IMR-90 (cell line): ENCODE data around the gene EVA1C. TPM values are rescaled to one million over a fixed set of nuclear protein-coding genes. Genes with fewer than 3 reads are reported as not detected.

Experiments
- ATAC-seq: fragments of 200-7000 bp; cut with Tn5 transposase; 2 replicates; pipeline ENCODE4 v1.9.1; 2020; ENCODE audit warnings: low read depth, mild to moderate bottlenecking, moderate library complexity
- BruUV-seq: library from RNA; stranded (reverse); fragments of 400-500 nt; replicated peaks from 2 replicates; lab custom pipeline; 2021; lab: Mats Ljungman, UMichigan
- CTCF ChIA-PET: fragments of 300-600 bp; formaldehyde crosslinking; extraction: SDS; loops from one replicate; lab custom pipeline; 2021; ENCODE audit warnings: antibody characterized with exemption; lab: Yijun Ruan, JAX
- POLR2A ChIA-PET: fragments of 300-600 bp; sonication (Branson Sonifier 250); formaldehyde crosslinking; loops from one replicate; lab custom pipeline; 2022; ENCODE audit warnings: antibody characterized with exemption; ENCODE audit not compliant: unreplicated experiment; lab: Charles Lee
- DNase-seq: peaks from one replicate; pipeline ENCODE4 v3.0.0; 2013
- H2AFZ ChIP-seq: replicated peaks from 2 replicates; pipeline ENCODE3; 2013; ENCODE audit warnings: low read length, mild to moderate bottlenecking; ENCODE audit not compliant: poor library complexity
- H2AK5ac ChIP-seq: 2 replicates; pipeline ENCODE4 v1.6.1; 2013; ENCODE audit warnings: low read depth, low read length, inconsistent platforms
- H2AK9ac ChIP-seq: replicated peaks from 2 replicates; pipeline ENCODE3; 2013; ENCODE audit warnings: mild to moderate bottlenecking, low read depth, low read length, moderate library complexity; ENCODE audit not compliant: poor library complexity
- H2BK120ac ChIP-seq: 2 replicates; pipeline ENCODE4 v1.6.1; 2013; ENCODE audit warnings: low read depth, low read length, inconsistent platforms
- H2BK15ac ChIP-seq: 3 replicates; pipeline ENCODE4 v1.6.1; 2013; ENCODE audit warnings: low read depth, low read length, inconsistent platforms
- H2BK20ac ChIP-seq: 2 replicates; pipeline ENCODE4 v1.6.1; 2013; ENCODE audit warnings: low read depth, mild to moderate bottlenecking, inconsistent platforms, low read length, moderate library complexity
- H2BK5ac ChIP-seq: 2 replicates; pipeline ENCODE4 v1.6.1; 2013; ENCODE audit warnings: mild to moderate bottlenecking, low read depth, low read length, inconsistent platforms; ENCODE audit not compliant: poor library complexity, severe bottlenecking
- H3K14ac ChIP-seq: replicated peaks from 2 replicates; pipeline ENCODE4 v1.6.1; 2013; ENCODE audit warnings: low read depth, low read length, inconsistent platforms
- H3K18ac ChIP-seq: 2 replicates; pipeline ENCODE4 v1.6.1; 2013; ENCODE audit warnings: low read depth, low read length, control low read depth
- H3K23ac ChIP-seq: 2 replicates; pipeline ENCODE4 v1.6.1; 2013; ENCODE audit warnings: low read depth, low read length, inconsistent platforms
- H3K27ac ChIP-seq: 2 replicates; pipeline ENCODE4 v1.5.1; 2013; ENCODE audit warnings: mild to moderate bottlenecking, control low read depth, low read length; ENCODE audit not compliant: insufficient read depth
- H3K27me3 ChIP-seq: 2 replicates; pipeline ENCODE4 v1.6.1; 2013; ENCODE audit warnings: low read length; ENCODE audit not compliant: control insufficient read depth, insufficient read depth
- H3K36me3 ChIP-seq: 2 replicates; pipeline ENCODE4 v1.6.1; 2013; ENCODE audit warnings: low read length, mixed read lengths; ENCODE audit not compliant: control insufficient read depth, insufficient read depth
- H3K4ac ChIP-seq: 2 replicates; pipeline ENCODE4 v1.6.1; 2013; ENCODE audit warnings: low read depth, low read length, inconsistent platforms
- H3K4me1 ChIP-seq: 2 replicates; pipeline ENCODE4 v1.6.1; 2013; ENCODE audit warnings: low read length, mixed read lengths; ENCODE audit not compliant: control insufficient read depth, insufficient read depth
- H3K4me2 ChIP-seq: 2 replicates; pipeline ENCODE4 v1.6.1; 2013; ENCODE audit warnings: low read depth, mild to moderate bottlenecking, control low read depth, low read length, moderate library complexity
- H3K4me3 ChIP-seq: 2 replicates; pipeline ENCODE4 v1.5.1; 2013; ENCODE audit warnings: low read depth, mild to moderate bottlenecking, control low read depth, low read length, moderate library complexity; ENCODE audit not compliant: insufficient read depth
- H3K56ac ChIP-seq: 2 replicates; pipeline ENCODE4 v1.6.1; 2013; ENCODE audit warnings: low read length, inconsistent platforms; ENCODE audit not compliant: insufficient read depth; ENCODE audit errors: extremely low read depth
- H3K79me1 ChIP-seq, 2 experiments: 2 replicates each; pipeline ENCODE4 v1.6.1; 2013; ENCODE audit warnings: low read length in 2 of 2, inconsistent platforms in 1 of 2, low read depth in 1 of 2
- H3K9ac ChIP-seq: 2 replicates; pipeline ENCODE4 v1.6.1; 2013; ENCODE audit warnings: low read depth, low read length, control low read depth
- H3K9me1 ChIP-seq: 2 replicates; pipeline ENCODE4 v1.6.1; 2013; ENCODE audit warnings: low read length, inconsistent platforms; ENCODE audit not compliant: insufficient read depth
- H3K9me3 ChIP-seq: 2 replicates; pipeline ENCODE4 v1.6.1; 2013; ENCODE audit warnings: low read length; ENCODE audit not compliant: control insufficient read depth, insufficient read depth
- H4K20me1 ChIP-seq: 2 replicates; pipeline ENCODE4 v1.6.1; 2013; ENCODE audit warnings: low read length, inconsistent platforms; ENCODE audit not compliant: insufficient read depth
- H4K5ac ChIP-seq: 2 replicates; pipeline ENCODE4 v1.6.1; 2013; ENCODE audit warnings: mild to moderate bottlenecking, low read depth, low read length, control low read depth
- H4K8ac ChIP-seq, 2 experiments: 2 replicates each; pipeline ENCODE4 v1.6.1; 2013; ENCODE audit warnings: low read depth in 2 of 2, low read length in 2 of 2, control low read depth in 1 of 2, inconsistent platforms in 1 of 2
- H4K91ac ChIP-seq: 2 replicates; pipeline ENCODE4 v1.6.1; 2013; ENCODE audit warnings: low read depth, low read length, inconsistent platforms; ENCODE audit not compliant: insufficient read depth
- CHD1 ChIP-seq: IDR thresholded peaks from 2 replicates; pipeline ENCODE4 v1.6.1; 2012; ENCODE audit warnings: low read depth, low read length, improper control_type of control experiment
- CTCF ChIP-seq: conservative IDR thresholded peaks from 2 replicates; pipeline ENCODE4 v1.5.1; 2012; ENCODE audit warnings: mild to moderate bottlenecking, low read depth, low read length, improper control_type of control experiment
- ELK1 ChIP-seq: fragments of 150-350 bp; IDR thresholded peaks from 2 replicates; pipeline ENCODE4 v1.6.1; 2016; ENCODE audit warnings: low read depth, mild to moderate bottlenecking, low read length, moderate library complexity, borderline replicate concordance
- FOS ChIP-seq: fragments of 150-350 bp; IDR thresholded peaks from 2 replicates; pipeline ENCODE4 v1.6.1; 2016; ENCODE audit warnings: low read depth, low read length
- MAFK ChIP-seq: IDR thresholded peaks from 2 replicates; pipeline ENCODE4 v1.6.1; 2012; ENCODE audit warnings: low read depth, low read length, improper control_type of control experiment
- MAZ ChIP-seq: IDR thresholded peaks from 2 replicates; pipeline ENCODE4 v1.6.1; 2012; ENCODE audit warnings: low read depth, mild to moderate bottlenecking, low read length, improper control_type of control experiment, moderate library complexity, borderline replicate concordance
- NFE2L2 ChIP-seq: fragments of 150-350 bp; IDR thresholded peaks from 2 replicates; pipeline ENCODE4 v1.6.1; 2016; ENCODE audit warnings: low read depth, mild to moderate bottlenecking, low read length
- POLR2A ChIP-seq: IDR thresholded peaks from 2 replicates; pipeline ENCODE4 v1.6.1; 2012; ENCODE audit warnings: mild to moderate bottlenecking, low read depth, low read length
- RAD21 ChIP-seq: IDR thresholded peaks from 2 replicates; pipeline ENCODE4 v1.6.1; 2012; ENCODE audit warnings: low read length, improper control_type of control experiment
- RFX5 ChIP-seq: IDR thresholded peaks from 2 replicates; pipeline ENCODE4 v1.8.0; 2012; ENCODE audit warnings: low read depth, mild to moderate bottlenecking, low read length, moderate library complexity
- SMC3 ChIP-seq: fragments of 150-350 bp; IDR thresholded peaks from 2 replicates; pipeline ENCODE4 v1.6.1; 2016; ENCODE audit warnings: low read depth, mild to moderate bottlenecking, antibody characterized with exemption, low read length, moderate library complexity
- USF2 ChIP-seq: fragments of 150-350 bp; IDR thresholded peaks from 2 replicates; pipeline ENCODE4 v1.6.1; 2017; ENCODE audit warnings: mild to moderate bottlenecking, antibody characterized with exemption, low read length, low read depth
- WGBS, 2 experiments: methylation state at CpG; one replicate each; pipeline versions ENCODE4 v1.1.5 to v1.1.7; 2013; ENCODE audit warnings: missing lambda C conversion rate in 2 of 2; ENCODE audit not compliant: insufficient read length in 1 of 2; ENCODE audit errors: extremely low coverage in 2 of 2; 5-methylcytosine and 5-hydroxymethylcytosine counted together
- dilution Hi-C: fragments of 300-500 bp; cut with HindIII; formaldehyde crosslinking; loops from one replicate; pipeline ENCODE4 v1.14.3; 2018; ENCODE audit warnings: low sequenced_read_pairs; ENCODE audit not compliant: unreplicated experiment
- in situ Hi-C: fragments of 300-500 bp; cut with MboI; formaldehyde crosslinking; loops from 3 replicates; pipeline ENCODE4 v1.14.3; 2019; ENCODE audit warnings: low sequenced_read_pairs, inconsistent platforms, mixed read lengths
- intact Hi-C: fragments of 100-400 bp; cut with micrococcal nuclease; formaldehyde crosslinking; loops from 2 replicates; pipeline ENCODE4 v1.10.0; 2022
- polyA plus RNA-seq, 3 experiments: library from polyadenylated mRNA; depleted of rRNA; stranded (reverse); fragments of >200 nt; gene quantifications; 2 replicates each; pipeline ENCODE4 v1.2.3, GENCODE V29; 2012; ENCODE audit warnings: low replicate concordance in 1 of 3
- total RNA-seq: library from RNA; depleted of rRNA; stranded (reverse); fragments of >200 nt; gene quantifications from 2 replicates; pipeline ENCODE4 v1.2.3, GENCODE V29; 2012

Gene EVA1C
- total and polyA plus RNA-seq, 2 of the 4 experiments (the other 2 are of a cell fraction) = 0.72 to 1.1 TPM

- ChIA-PET POLR2A (no interaction called here), CTCF (no interaction called here)
- Histone ChIP-seq H3K4me3 (no peak overlapping the region), H3K79me1 (no peaks in the 10 kb centered on the region), H2AK5ac (no peak overlapping the region), H4K20me1 (no peaks in the 10 kb centered on the region), H3K9ac (no peak overlapping the region), H4K91ac (no peak overlapping the region), H2AK9ac (peak overlapping the region; percentile 78), H2AFZ (no peak overlapping the region), H2BK5ac (no peak overlapping the region), H3K4me1 (no peaks in the 10 kb centered on the region), H2BK20ac (no peak overlapping the region), H3K36me3 (no peaks in the 10 kb centered on the region), H3K14ac (no peak overlapping the region), H3K27me3 (no peaks in the 10 kb centered on the region), H3K18ac (no peak overlapping the region), H4K5ac (no peak overlapping the region), H3K23ac (no peak overlapping the region), H3K56ac (no peak overlapping the region), H4K8ac (no peak overlapping the region), H3K4me2 (no peak overlapping the region), H3K27ac (no peak overlapping the region), H2BK120ac (no peak overlapping the region), H3K4ac (no peak overlapping the region), H3K9me1 (peaks cover 5% of the 10 kb centered on the region; the same call in 1 of the 2 replicates), H2BK15ac (no peak overlapping the region), H3K9me3 (peaks cover 2% of the 10 kb centered on the region; the same call in 1 of the 2 replicates)
- ATAC-seq (no peak), DNase-seq (no peak)
- dilution Hi-C loops (no loop called here), in situ Hi-C loops (no loop called here), intact Hi-C loops (no loop called here)
- no peak for TF ChIP-seq POLR2A
- no peak for TF ChIP-seq MAZ
- no peak for TF ChIP-seq NFE2L2
- TF ChIP-seq FOS = no peak
- TF ChIP-seq CHD1 = no peak
- no peak for TF ChIP-seq RAD21
- no peak for TF ChIP-seq USF2
- TF ChIP-seq RFX5 = no peak
- no peak for TF ChIP-seq CTCF
- TF ChIP-seq SMC3 = no peak
- no peak for TF ChIP-seq MAFK
- no peak for TF ChIP-seq ELK1
- no TSS peak for BruUV-seq
- no CpG with 5 or more reads among the region's 4 CpGs for WGBS, 2 experiments
Observed at GRCh38 chr21:32529679-32530078, 117.2 kb downstream of the EVA1C start.
